SK-N-SH treated with all-trans-retinoic acid at 6 μM for 48 hours (cell line): ENCODE results near the gene EPB41L4A.
A peak's percentile ranks its signal among the peaks of the same experiment; 100 is the strongest.

Experiments used
- ATAC-seq: fragments of 200-7000 bp; cut with Tn5 transposase; 3 replicates; pipeline ENCODE4 v1.9.1; 2020; ENCODE audit warnings: mild to moderate bottlenecking, moderate library complexity
- ARNTL ChIP-seq: fragments of 450-650 bp; formaldehyde crosslinking; IDR thresholded peaks from 2 replicates; pipeline ENCODE4 v1.5.0; 2020; ENCODE audit warnings: low read depth, mild to moderate bottlenecking, moderate library complexity, borderline replicate concordance
- BACH2 ChIP-seq: fragments of 250-450 bp; sonication (Bioruptor Pico); IDR thresholded peaks from 2 replicates; pipeline ENCODE4 v1.9.0; 2021; ENCODE audit warnings: mild to moderate bottlenecking, borderline replicate concordance
- CSDC2 ChIP-seq: fragments of 250-450 bp; sonication (Bioruptor Pico); IDR thresholded peaks from 2 replicates; pipeline ENCODE4 v1.5.0; 2020; ENCODE audit warnings: mild to moderate bottlenecking, moderate library complexity
- ESRRG ChIP-seq: fragments of 250-450 bp; sonication (Bioruptor Pico); IDR thresholded peaks from 2 replicates; pipeline ENCODE4 v1.6.1; 2021; ENCODE audit warnings: mild to moderate bottlenecking
- ISL1 ChIP-seq: fragments of 250-450 bp; sonication (Bioruptor Pico); IDR thresholded peaks from 2 replicates; pipeline ENCODE4 v2.1.2; 2022; ENCODE audit warnings: mild to moderate bottlenecking, moderate library complexity
- OSR1 ChIP-seq: fragments of 250-450 bp; sonication (Bioruptor Pico); IDR thresholded peaks from 2 replicates; pipeline ENCODE4 v1.8.0; 2022; ENCODE audit warnings: moderate library complexity, mild to moderate bottlenecking, inconsistent platforms
- PPARA ChIP-seq: fragments of 250-450 bp; sonication (Bioruptor Pico); IDR thresholded peaks from 2 replicates; pipeline ENCODE4 v1.5.0; 2020; ENCODE audit warnings: mild to moderate bottlenecking, borderline replicate concordance
- RARB ChIP-seq: fragments of 250-450 bp; sonication (Bioruptor Pico); IDR thresholded peaks from 2 replicates; pipeline ENCODE4 v1.8.0; 2021; ENCODE audit warnings: mild to moderate bottlenecking, moderate library complexity
- SNAI2 ChIP-seq: fragments of 250-450 bp; sonication (Bioruptor Pico); IDR thresholded peaks from 2 replicates; pipeline ENCODE4 v1.5.0; 2020; ENCODE audit warnings: mild to moderate bottlenecking, moderate library complexity
- TCF4 ChIP-seq: fragments of 250-450 bp; sonication (Bioruptor Pico); IDR thresholded peaks from 2 replicates; pipeline ENCODE4 v1.8.0; 2021; ENCODE audit warnings: mild to moderate bottlenecking, moderate library complexity, borderline replicate concordance
- ZC3H10 ChIP-seq: fragments of 250-450 bp; sonication (Bioruptor Pico); IDR thresholded peaks from 2 replicates; pipeline ENCODE4 v1.5.1; 2021; ENCODE audit warnings: mild to moderate bottlenecking, moderate library complexity
- ZFP3 ChIP-seq: fragments of 250-450 bp; sonication (Bioruptor Pico); IDR thresholded peaks from 2 replicates; pipeline ENCODE4 v1.5.0; 2020; ENCODE audit warnings: mild to moderate bottlenecking, moderate library complexity
- ZFP30 ChIP-seq: fragments of 450-650 bp; formaldehyde crosslinking; IDR thresholded peaks from 2 replicates; pipeline ENCODE4 v1.5.0; 2022; ENCODE audit warnings: mild to moderate bottlenecking, moderate library complexity
- ZNF565 ChIP-seq: fragments of 450-650 bp; formaldehyde crosslinking; conservative IDR thresholded peaks from 2 replicates; pipeline ENCODE4 v1.5.0; 2020; ENCODE audit warnings: low read depth, mild to moderate bottlenecking, moderate library complexity
- ZNF70 ChIP-seq: fragments of 450-650 bp; formaldehyde crosslinking; IDR thresholded peaks from 2 replicates; pipeline ENCODE4 v1.5.0; 2020; ENCODE audit warnings: mild to moderate bottlenecking, moderate library complexity
- ZNF8 ChIP-seq: fragments of 450-650 bp; formaldehyde crosslinking; IDR thresholded peaks from 2 replicates; pipeline ENCODE4 v1.5.0; 2020; ENCODE audit warnings: mild to moderate bottlenecking, moderate library complexity
- TF ChIP-seq, protein P1 (sequence below): fragments of 250-450 bp; sonication (Bioruptor Pico); IDR thresholded peaks from 2 replicates; pipeline ENCODE4 v1.8.0; 2020; ENCODE audit warnings: mild to moderate bottlenecking, moderate library complexity, borderline replicate concordance
- TF ChIP-seq, protein P2 (sequence below): fragments of 250-450 bp; sonication (Bioruptor Pico); IDR thresholded peaks from 2 replicates; pipeline ENCODE4 v1.8.0; 2021; ENCODE audit warnings: low read depth, mild to moderate bottlenecking, moderate library complexity, borderline replicate concordance
- TF ChIP-seq, protein P3 (sequence below): fragments of 250-450 bp; sonication (Bioruptor Pico); IDR thresholded peaks from 2 replicates; pipeline ENCODE4 v1.5.0; 2020; ENCODE audit warnings: mild to moderate bottlenecking, moderate library complexity

Gene EPB41L4A

GRCh38 chr5:112126982-112127381 is 292.1 kb downstream of the EPB41L4A start:
- ATAC-seq: no peak
- TF ChIP-seq BACH2 (no peak), ZC3H10 (no peak), ISL1 (CRISPR knock-in tag) (no peak), ZNF8 (no peak), TCF4 (CRISPR knock-in tag) (no peak), ARNTL (no peak), ESRRG (CRISPR knock-in tag) (no peak), ZNF565 (CRISPR knock-in tag) (no peak)
- TF ChIP-seq, protein P1, sequence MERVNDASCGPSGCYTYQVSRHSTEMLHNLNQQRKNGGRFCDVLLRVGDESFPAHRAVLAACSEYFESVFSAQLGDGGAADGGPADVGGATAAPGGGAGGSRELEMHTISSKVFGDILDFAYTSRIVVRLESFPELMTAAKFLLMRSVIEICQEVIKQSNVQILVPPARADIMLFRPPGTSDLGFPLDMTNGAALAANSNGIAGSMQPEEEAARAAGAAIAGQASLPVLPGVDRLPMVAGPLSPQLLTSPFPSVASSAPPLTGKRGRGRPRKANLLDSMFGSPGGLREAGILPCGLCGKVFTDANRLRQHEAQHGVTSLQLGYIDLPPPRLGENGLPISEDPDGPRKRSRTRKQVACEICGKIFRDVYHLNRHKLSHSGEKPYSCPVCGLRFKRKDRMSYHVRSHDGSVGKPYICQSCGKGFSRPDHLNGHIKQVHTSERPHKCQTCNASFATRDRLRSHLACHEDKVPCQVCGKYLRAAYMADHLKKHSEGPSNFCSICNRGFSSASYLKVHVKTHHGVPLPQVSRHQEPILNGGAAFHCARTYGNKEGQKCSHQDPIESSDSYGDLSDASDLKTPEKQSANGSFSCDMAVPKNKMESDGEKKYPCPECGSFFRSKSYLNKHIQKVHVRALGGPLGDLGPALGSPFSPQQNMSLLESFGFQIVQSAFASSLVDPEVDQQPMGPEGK: no peak
- TF ChIP-seq, protein P2, sequence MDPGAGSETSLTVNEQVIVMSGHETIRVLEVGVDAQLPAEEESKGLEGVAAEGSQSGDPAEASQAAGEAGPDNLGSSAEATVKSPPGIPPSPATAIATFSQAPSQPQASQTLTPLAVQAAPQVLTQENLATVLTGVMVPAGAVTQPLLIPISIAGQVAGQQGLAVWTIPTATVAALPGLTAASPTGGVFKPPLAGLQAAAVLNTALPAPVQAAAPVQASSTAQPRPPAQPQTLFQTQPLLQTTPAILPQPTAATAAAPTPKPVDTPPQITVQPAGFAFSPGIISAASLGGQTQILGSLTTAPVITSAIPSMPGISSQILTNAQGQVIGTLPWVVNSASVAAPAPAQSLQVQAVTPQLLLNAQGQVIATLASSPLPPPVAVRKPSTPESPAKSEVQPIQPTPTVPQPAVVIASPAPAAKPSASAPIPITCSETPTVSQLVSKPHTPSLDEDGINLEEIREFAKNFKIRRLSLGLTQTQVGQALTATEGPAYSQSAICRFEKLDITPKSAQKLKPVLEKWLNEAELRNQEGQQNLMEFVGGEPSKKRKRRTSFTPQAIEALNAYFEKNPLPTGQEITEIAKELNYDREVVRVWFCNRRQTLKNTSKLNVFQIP: no peak

GRCh38 chr5:112125903-112126302 is 293.2 kb downstream of the EPB41L4A start:
- TF ChIP-seq TCF4 (CRISPR knock-in tag) (peak; percentile 82), RARB (CRISPR knock-in tag) (no peak)
- TF ChIP-seq, protein P3, sequence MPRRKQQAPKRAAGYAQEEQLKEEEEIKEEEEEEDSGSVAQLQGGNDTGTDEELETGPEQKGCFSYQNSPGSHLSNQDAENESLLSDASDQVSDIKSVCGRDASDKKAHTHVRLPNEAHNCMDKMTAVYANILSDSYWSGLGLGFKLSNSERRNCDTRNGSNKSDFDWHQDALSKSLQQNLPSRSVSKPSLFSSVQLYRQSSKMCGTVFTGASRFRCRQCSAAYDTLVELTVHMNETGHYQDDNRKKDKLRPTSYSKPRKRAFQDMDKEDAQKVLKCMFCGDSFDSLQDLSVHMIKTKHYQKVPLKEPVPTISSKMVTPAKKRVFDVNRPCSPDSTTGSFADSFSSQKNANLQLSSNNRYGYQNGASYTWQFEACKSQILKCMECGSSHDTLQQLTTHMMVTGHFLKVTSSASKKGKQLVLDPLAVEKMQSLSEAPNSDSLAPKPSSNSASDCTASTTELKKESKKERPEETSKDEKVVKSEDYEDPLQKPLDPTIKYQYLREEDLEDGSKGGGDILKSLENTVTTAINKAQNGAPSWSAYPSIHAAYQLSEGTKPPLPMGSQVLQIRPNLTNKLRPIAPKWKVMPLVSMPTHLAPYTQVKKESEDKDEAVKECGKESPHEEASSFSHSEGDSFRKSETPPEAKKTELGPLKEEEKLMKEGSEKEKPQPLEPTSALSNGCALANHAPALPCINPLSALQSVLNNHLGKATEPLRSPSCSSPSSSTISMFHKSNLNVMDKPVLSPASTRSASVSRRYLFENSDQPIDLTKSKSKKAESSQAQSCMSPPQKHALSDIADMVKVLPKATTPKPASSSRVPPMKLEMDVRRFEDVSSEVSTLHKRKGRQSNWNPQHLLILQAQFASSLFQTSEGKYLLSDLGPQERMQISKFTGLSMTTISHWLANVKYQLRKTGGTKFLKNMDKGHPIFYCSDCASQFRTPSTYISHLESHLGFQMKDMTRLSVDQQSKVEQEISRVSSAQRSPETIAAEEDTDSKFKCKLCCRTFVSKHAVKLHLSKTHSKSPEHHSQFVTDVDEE (CRISPR knock-in tag): peak; percentile 60; the same call in 1 of the 2 replicates
- ATAC-seq: peak; percentile 76

- ATAC-seq: no peak
- TF ChIP-seq ZFP30 (CRISPR knock-in tag) (no peak), ZNF70 (no peak), SNAI2 (no peak), ISL1 (CRISPR knock-in tag) (no peak), ZFP3 (no peak), TCF4 (CRISPR knock-in tag) (no peak), ZC3H10 (no peak), ESRRG (CRISPR knock-in tag) (no peak)
- TF ChIP-seq, all 23 proteins: peak for 0
Observed at GRCh38 chr5:112124788-112125187, 294.3 kb downstream of the EPB41L4A start.

DNA sequence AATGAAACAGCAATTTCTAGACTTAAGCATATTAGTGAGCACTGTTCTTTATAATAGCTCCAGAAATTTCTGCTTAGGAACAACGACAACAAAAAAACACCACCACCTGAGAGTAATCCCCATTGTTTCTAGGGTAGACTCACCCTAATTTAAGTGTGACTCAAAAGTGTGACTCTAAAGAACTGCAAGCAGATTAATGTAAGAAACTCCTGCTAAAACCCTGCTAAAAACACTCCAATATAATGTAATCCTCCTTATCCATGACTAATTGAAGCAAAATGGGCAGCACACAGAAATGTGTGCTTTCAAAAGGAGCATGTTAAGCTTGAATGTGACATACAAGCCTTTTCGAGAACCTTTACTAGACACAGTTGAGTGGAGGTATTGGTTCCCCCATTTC is 296.0 kb downstream of the EPB41L4A start:
- TF ChIP-seq ZNF565 (CRISPR knock-in tag): no peak
- TF ChIP-seq ZNF8: no peak
- TF ChIP-seq, protein P2: no peak
- TF ChIP-seq, protein P1: no peak
- no peak for TF ChIP-seq TCF4 (CRISPR knock-in tag)
- TF ChIP-seq SNAI2: no peak
- TF ChIP-seq OSR1 (CRISPR knock-in tag): no peak
- TF ChIP-seq CSDC2 (CRISPR knock-in tag): no peak
- no peak for TF ChIP-seq PPARA (CRISPR knock-in tag)
- TF ChIP-seq, all 23 proteins: peak for 0
- no peak for ATAC-seq
